Kidney epithelial cell (primary cell): ENCODE results near the gene FBN1. TPM values are rescaled to one million over a fixed set of nuclear protein-coding genes. Genes with fewer than 3 reads are reported as not detected.

Experiments
- DNase-seq: peaks from one replicate; pipeline ENCODE4 v3.0.0-alpha.2; 2010; ENCODE audit warnings: low read depth
- H3K27me3 ChIP-seq: 2 replicates; pipeline ENCODE4 v1.6.0; 2011; ENCODE audit warnings: low read length; ENCODE audit not compliant: control insufficient read depth, insufficient read depth
- H3K36me3 ChIP-seq: 2 replicates; pipeline ENCODE4 v1.5.1; 2011; ENCODE audit warnings: low read length; ENCODE audit not compliant: control insufficient read depth, insufficient read depth
- H3K4me3 ChIP-seq: 2 replicates; pipeline ENCODE4 v1.5.1; 2011; ENCODE audit warnings: low read depth, mild to moderate bottlenecking, control low read depth, low read length
- total RNA-seq: library from RNA; depleted of rRNA; stranded (reverse); fragments of >200 nt; gene quantifications from 2 replicates; pipeline ENCODE4 v1.2.3, GENCODE V29; 2015
- TF ChIP-seq, protein P1 (sequence below): IDR thresholded peaks from 2 replicates; pipeline ENCODE4 v1.5.1; 2011; ENCODE audit warnings: mild to moderate bottlenecking, moderate library complexity, low read length, control low read depth, inconsistent platforms; ENCODE audit not compliant: insufficient read depth, poor library complexity, severe bottlenecking

FBN1 gene
- total RNA-seq, 1 donor from 2014 or later, result 35.9 TPM

DNA sequence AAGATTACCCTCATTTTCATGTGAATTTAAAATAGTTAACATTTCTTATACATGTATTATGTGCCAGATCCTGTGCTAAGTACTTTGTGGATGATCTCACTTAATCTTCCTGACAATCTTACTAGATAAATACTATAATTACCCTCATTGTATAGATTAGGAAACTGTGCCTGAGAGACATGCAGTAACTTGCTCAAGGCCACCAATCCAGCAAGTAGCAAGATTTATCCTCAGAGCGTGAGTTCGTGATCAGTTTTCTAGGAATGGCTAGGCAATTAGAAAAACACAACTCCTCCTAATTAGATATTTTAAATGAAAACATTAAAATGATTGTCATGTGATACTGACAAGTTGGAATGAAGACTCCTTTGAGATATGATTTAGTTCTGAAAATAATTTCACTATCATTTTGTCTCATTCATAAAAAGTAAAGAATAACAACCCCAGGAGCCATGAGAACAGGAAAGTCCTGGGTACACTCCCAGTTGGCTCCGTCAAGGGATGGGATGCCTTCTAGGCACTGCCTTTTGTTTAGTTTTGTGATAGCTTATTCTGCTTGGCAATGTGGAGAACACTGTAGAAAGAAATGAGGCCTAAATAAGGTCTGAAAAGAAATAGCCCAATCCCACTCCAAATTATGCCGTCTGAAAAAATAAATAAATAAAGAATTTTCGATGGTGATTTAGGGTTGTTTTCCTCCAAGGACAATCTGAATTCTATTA lies 61.3 kb downstream of the FBN1 start:
- H3K27me3 ChIP-seq, result no peaks in the 10 kb centered on the region
- no peak overlapping the region for H3K4me3 ChIP-seq
- DNase-seq, result no peak
- H3K36me3 ChIP-seq, result no peaks in the 10 kb centered on the region
- TF ChIP-seq, protein P1, sequence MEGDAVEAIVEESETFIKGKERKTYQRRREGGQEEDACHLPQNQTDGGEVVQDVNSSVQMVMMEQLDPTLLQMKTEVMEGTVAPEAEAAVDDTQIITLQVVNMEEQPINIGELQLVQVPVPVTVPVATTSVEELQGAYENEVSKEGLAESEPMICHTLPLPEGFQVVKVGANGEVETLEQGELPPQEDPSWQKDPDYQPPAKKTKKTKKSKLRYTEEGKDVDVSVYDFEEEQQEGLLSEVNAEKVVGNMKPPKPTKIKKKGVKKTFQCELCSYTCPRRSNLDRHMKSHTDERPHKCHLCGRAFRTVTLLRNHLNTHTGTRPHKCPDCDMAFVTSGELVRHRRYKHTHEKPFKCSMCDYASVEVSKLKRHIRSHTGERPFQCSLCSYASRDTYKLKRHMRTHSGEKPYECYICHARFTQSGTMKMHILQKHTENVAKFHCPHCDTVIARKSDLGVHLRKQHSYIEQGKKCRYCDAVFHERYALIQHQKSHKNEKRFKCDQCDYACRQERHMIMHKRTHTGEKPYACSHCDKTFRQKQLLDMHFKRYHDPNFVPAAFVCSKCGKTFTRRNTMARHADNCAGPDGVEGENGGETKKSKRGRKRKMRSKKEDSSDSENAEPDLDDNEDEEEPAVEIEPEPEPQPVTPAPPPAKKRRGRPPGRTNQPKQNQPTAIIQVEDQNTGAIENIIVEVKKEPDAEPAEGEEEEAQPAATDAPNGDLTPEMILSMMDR, result no peak

DNA sequence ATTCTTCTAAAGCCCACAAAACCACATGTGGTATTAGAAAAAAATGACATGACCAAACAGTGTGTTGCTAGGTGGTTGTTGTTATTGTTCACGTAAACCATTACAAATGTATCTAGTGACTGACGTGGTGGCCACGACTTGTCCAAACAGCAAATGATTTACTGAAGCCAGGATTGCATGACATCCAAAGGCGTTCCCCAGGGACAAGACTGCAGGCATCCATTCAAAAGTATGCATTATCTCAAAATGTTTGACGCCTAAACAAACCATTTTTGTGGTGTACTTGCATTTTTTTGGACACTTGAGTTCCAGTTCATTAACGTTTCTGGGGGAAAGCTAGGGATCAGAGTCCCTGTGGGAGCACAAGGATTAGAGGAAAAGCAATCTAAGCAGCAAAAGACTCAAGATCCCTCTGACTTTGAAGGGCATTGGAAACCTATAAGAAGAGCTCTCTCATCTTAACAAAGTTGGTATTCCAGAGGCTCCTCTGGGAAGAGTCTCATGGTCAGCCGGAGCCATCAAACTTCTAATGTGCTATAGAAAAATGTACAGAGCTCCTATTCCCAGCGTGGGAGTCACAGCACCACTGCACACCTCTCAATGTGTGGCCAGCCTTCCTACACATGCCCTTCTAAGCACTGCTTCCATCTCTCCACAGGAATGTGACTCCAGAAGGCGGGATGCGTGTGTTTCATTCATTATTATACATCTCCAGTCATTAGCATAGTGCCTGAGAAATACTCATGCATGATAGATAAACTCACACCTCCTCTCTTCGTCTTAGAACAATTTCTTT lies 62.9 kb downstream of the FBN1 start:
- TF ChIP-seq, protein P1, result no peak
- no peak for DNase-seq
- Histone ChIP-seq H3K4me3 (no peak overlapping the region), H3K36me3 (no peaks in the 10 kb centered on the region), H3K27me3 (no peaks in the 10 kb centered on the region)

GRCh38 chr15:48581219-48581618 lies 64.3 kb downstream of the FBN1 start:
- TF ChIP-seq, protein P1, result no peak
- Histone ChIP-seq H3K4me3 (no peak overlapping the region), H3K27me3 (no peaks in the 10 kb centered on the region), H3K36me3 (no peaks in the 10 kb centered on the region)
- DNase-seq, result no peak

DNA sequence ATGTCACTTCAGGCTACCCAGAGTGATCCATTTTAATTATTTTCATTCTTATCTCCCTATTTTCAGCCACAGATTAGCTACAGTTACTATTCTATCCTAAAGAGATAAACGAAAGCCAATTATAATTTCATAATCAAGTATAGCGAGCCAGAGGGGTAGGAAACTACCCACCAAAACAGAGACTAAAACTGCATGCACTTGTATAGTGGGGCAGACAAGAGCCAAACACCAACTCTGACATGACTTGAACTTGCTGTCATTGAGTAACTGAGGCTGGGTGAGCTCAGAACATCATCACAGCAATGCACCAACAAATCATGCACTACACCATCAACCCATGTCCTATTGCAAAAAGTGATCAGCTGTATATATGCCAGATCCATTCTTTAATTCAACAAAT lies 64.8 kb downstream of the FBN1 start:
- Histone ChIP-seq H3K36me3 (no peaks in the 10 kb centered on the region), H3K27me3 (no peaks in the 10 kb centered on the region), H3K4me3 (no peak overlapping the region)
- TF ChIP-seq, protein P1, result no peak
- no peak for DNase-seq

DNA sequence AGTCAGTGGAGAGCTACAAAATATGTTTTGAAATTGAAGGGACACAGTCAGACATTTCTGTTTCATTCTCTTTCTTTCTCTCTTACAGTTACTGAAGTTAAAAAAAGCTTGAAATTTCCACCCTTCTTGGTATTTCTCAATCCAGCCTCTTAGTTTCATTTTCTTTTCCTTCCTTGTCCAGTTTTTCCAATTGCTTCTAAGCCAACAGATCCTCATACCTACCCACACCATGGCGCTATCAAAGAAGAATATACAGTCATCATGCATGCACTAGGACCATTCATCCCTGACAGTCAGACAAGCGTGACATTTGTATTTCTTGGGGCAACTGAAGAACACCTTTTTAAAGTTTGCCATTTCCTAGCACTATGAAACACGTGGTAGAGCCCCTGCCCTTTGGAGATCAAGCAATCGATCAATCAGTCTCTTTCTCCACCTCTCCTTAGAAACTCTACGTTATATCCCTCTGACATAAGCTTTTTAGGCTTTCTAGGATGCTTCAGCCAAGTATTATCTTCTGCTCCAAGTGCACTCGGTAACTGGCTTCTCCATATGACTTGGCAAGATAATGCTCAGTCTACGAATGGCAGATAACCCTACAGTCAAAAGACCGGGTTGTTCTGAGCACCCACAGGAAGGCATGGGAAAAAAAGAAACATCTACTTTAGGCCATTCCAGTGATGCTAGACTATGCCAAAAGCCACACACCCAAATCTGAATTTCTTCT lies 65.4 kb downstream of the FBN1 start:
- DNase-seq, result no peak
- Histone ChIP-seq H3K36me3 (no peaks in the 10 kb centered on the region), H3K27me3 (no peaks in the 10 kb centered on the region), H3K4me3 (no peak overlapping the region)
- TF ChIP-seq, protein P1, result no peak
